K562 (cell line): ENCODE data around the gene USP22. TPM values are rescaled to one million over a fixed set of nuclear protein-coding genes. Genes with fewer than 3 reads are reported as not detected.

Experiments
- ATAC-seq: fragments of 200-7000 bp; cut with Tn5 transposase; 3 replicates; pipeline ENCODE4 v1.9.1; 2020; ENCODE audit warnings: moderate library complexity
- BruUV-seq: library from RNA; stranded (reverse); fragments of 400-500 nt; replicated peaks from 2 replicates; lab custom pipeline; 2021; lab: Mats Ljungman, UMichigan
- CTCF ChIA-PET: fragments of 300-600 bp; formaldehyde crosslinking; extraction: SDS; loops from one replicate; lab custom pipeline; 2021; ENCODE audit warnings: low intra/inter-chr PET ratio; lab: Yijun Ruan, JAX
- POLR2A ChIA-PET: fragments of 300-600, 350-650 bp; sonication (Branson Sonifier 250); formaldehyde crosslinking; extraction: SDS; loops from one replicate; lab custom pipeline; 2021; ENCODE audit warnings: antibody characterized with exemption, inconsistent platforms; lab: Yijun Ruan, JAX
- DNase-seq, 4 experiments: peaks; one replicate each; pipeline versions ENCODE4 v3.0.0 to v3.0.0-alpha.2; 2011 to 2018; ENCODE audit warnings: low spot score in 3 of 4, mixed read lengths in 3 of 4; ENCODE audit errors: extremely low read depth in 1 of 4
- FAIRE-seq: peaks from 2 replicates; lab custom pipeline; 2011; peaks lifted over from hg19 to GRCh38; lab: Jason Lieb, UNC
- H2AFZ ChIP-seq: 2 replicates; pipeline ENCODE4 v1.6.0; 2011; ENCODE audit warnings: low read depth, low read length, control low read depth, inconsistent platforms
- H3K27ac ChIP-seq: fragments of 200-600 bp; 3 replicates; pipeline ENCODE4 v1.8.0; 2011; ENCODE audit warnings: low read depth, mild to moderate bottlenecking, control low read depth, inconsistent platforms, low read length, moderate library complexity, mixed read lengths; ENCODE audit errors: extremely low read depth
- H3K27me3 ChIP-seq, 2 experiments: fragments of 300-600 bp in 1 of 2; 2 replicates in 1 of 2; 3 replicates in 1 of 2; pipeline versions ENCODE4 v1.6.0 to v1.8.0; 2011; ENCODE audit warnings: inconsistent platforms in 2 of 2, low read length in 2 of 2, mild to moderate bottlenecking in 1 of 2, mixed read lengths in 1 of 2, moderate library complexity in 1 of 2; ENCODE audit not compliant: control insufficient read depth in 2 of 2, insufficient read depth in 2 of 2
- H3K36me3 ChIP-seq: fragments of 300-600 bp; 3 replicates; pipeline ENCODE4 v1.8.0; 2011; ENCODE audit warnings: mild to moderate bottlenecking, low read length, inconsistent platforms; ENCODE audit not compliant: control insufficient read depth, insufficient read depth
- H3K4me1 ChIP-seq, 2 experiments: fragments of 200-600 bp in 1 of 2; replicated peaks in 1 of 2; 2 replicates in 1 of 2; 3 replicates in 1 of 2; pipeline versions ENCODE4 v1.5.1 to v1.8.0; 2011; ENCODE audit warnings: inconsistent platforms in 2 of 2, low read length in 2 of 2, mild to moderate bottlenecking in 1 of 2, mixed read lengths in 1 of 2, moderate library complexity in 1 of 2; ENCODE audit not compliant: control insufficient read depth in 2 of 2, insufficient read depth in 2 of 2
- H3K4me2 ChIP-seq: 2 replicates; pipeline ENCODE4 v1.6.1; 2011; ENCODE audit warnings: low read length, control low read depth, inconsistent platforms, mixed read lengths; ENCODE audit not compliant: insufficient read depth
- H3K4me3 ChIP-seq: fragments of 200-600 bp; sonication (generic), shearing (Covaris generic); 2 replicates; pipeline ENCODE4 v1.5.1; 2016; ENCODE audit warnings: control low read depth, inconsistent platforms
- H3K79me2 ChIP-seq: fragments of 200-600 bp; 3 replicates; pipeline ENCODE4 v1.8.0; 2011; ENCODE audit warnings: low read length, inconsistent platforms; ENCODE audit not compliant: control insufficient read depth, insufficient read depth
- H3K9ac ChIP-seq, 2 experiments: 2 replicates each; pipeline versions ENCODE4 v1.6.0 to v1.6.1; 2011; ENCODE audit warnings: low read depth in 2 of 2, low read length in 2 of 2, control low read depth in 1 of 2, inconsistent platforms in 1 of 2, mild to moderate bottlenecking in 1 of 2, mixed read lengths in 1 of 2; ENCODE audit not compliant: insufficient read depth in 1 of 2
- H3K9me1 ChIP-seq: one replicate; pipeline ENCODE4 v1.6.0; 2011; ENCODE audit warnings: inconsistent platforms, mild to moderate bottlenecking, low read length, moderate library complexity; ENCODE audit not compliant: control insufficient read depth, insufficient read depth
- H3K9me3 ChIP-seq: replicated peaks from 2 replicates; pipeline ENCODE4 v1.5.1; 2011; ENCODE audit warnings: low read depth, low read length, inconsistent platforms; ENCODE audit not compliant: control insufficient read depth, insufficient read depth
- H4K20me1 ChIP-seq: replicated peaks from 2 replicates; pipeline ENCODE4 v1.6.1; 2011; ENCODE audit warnings: low read length, inconsistent platforms, mixed read lengths; ENCODE audit not compliant: control insufficient read depth, insufficient read depth
- CBFA2T3 ChIP-seq: fragments of 450-650 bp; IDR thresholded peaks from 2 replicates; pipeline ENCODE4 v1.6.1; 2017
- CC2D1A ChIP-seq: fragments of 450-650 bp; IDR thresholded peaks from 2 replicates; pipeline ENCODE4 v1.6.1; 2017; ENCODE audit warnings: mild to moderate bottlenecking
- DACH1 ChIP-seq: fragments of 450-650 bp; IDR thresholded peaks from 2 replicates; pipeline ENCODE4 v1.6.1; 2018; ENCODE audit not compliant: partially characterized antibody
- EP300 ChIP-seq: IDR thresholded peaks from 2 replicates; pipeline ENCODE4 v1.6.1; 2012; ENCODE audit warnings: low read length, improper control_type of control experiment
- FOS ChIP-seq: IDR thresholded peaks from 3 replicates; pipeline ENCODE4 v1.6.1; 2011; ENCODE audit not compliant: insufficient read length; ENCODE audit errors: extremely low read depth
- GATA2 ChIP-seq: sonication (generic); formaldehyde crosslinking; IDR thresholded peaks from 2 replicates; pipeline ENCODE4 v1.4.0; 2020; ENCODE audit warnings: mild to moderate bottlenecking, missing genetic modification reagents
- GMEB1 ChIP-seq: fragments of 250-450 bp; sonication (Bioruptor Pico); IDR thresholded peaks from 2 replicates; pipeline ENCODE4 v1.4.0; 2020; ENCODE audit warnings: mild to moderate bottlenecking
- GTF2E2 ChIP-seq: fragments of 200-800 bp; sonication (Bioruptor generic); IDR thresholded peaks from 2 replicates; pipeline ENCODE4 v1.6.1; 2016; ENCODE audit warnings: missing genetic modification characterization, missing compliant biosample characterization
- MEIS2 ChIP-seq: fragments of 450-650 bp; IDR thresholded peaks from 2 replicates; pipeline ENCODE4 v1.6.1; 2014; ENCODE audit warnings: mild to moderate bottlenecking; ENCODE audit not compliant: partially characterized antibody
- RB1 ChIP-seq: fragments of 450-650 bp; IDR thresholded peaks from 2 replicates; pipeline ENCODE4 v1.6.1; 2017; ENCODE audit warnings: low read depth, mild to moderate bottlenecking
- ZNF79 ChIP-seq: fragments of 250-450 bp; sonication (Bioruptor Pico); IDR thresholded peaks from 2 replicates; pipeline ENCODE4 v1.4.0; 2020; ENCODE audit warnings: low read depth, mild to moderate bottlenecking, moderate library complexity
- WGBS: fragments of 100-300 bp; shearing (Covaris generic); methylation state at CpG from one replicate; pipeline ENCODE4 v1.1.6; 2016; ENCODE audit warnings: low coverage, mixed read lengths; ENCODE audit not compliant: insufficient coverage; ENCODE audit errors: missing lambda C conversion rate; 5-methylcytosine and 5-hydroxymethylcytosine counted together
- in situ Hi-C: fragments of 300-500 bp; cut with MboI; formaldehyde crosslinking; loops from 4 replicates; pipeline ENCODE4 v1.15.0; 2018; ENCODE audit warnings: inconsistent platforms, mixed read lengths
- intact Hi-C: fragments of 100-400 bp; cut with micrococcal nuclease; formaldehyde crosslinking; loops from 2 replicates; pipeline ENCODE4 v1.14.2; 2022
- polyA plus RNA-seq, 8 experiments: library from polyadenylated mRNA; depleted of rRNA in 4 of 8; stranded (reverse) in 5 of 8; unstranded in 3 of 8; fragments of >200 nt; fragmentation: Nextera tagmentation in 2 of 8; fragmentation: Illumina TruSeq in 1 of 8; extraction: Ambion mirVana in 2 of 8; extraction: Trizol in 1 of 8; gene quantifications; 2 replicates each; pipeline versions ENCODE4 v1.2.1 to v1.2.3, GENCODE V29; 2011 to 2014; ENCODE audit warnings: inconsistent platforms in 1 of 8, missing spikeins in 1 of 8
- total RNA-seq, 7 experiments: library from RNA; depleted of rRNA in 6 of 7; stranded (reverse); fragments of >200 nt in 6 of 7; fragmentation: Illumina TruSeq in 2 of 7; extraction: Trizol in 2 of 7; gene quantifications; 2 replicates each; pipeline versions ENCODE4 v1.2.1 to v1.2.3, GENCODE V29; 2011 to 2021; ENCODE audit warnings: low replicate concordance in 1 of 7

The USP22 gene
- total and polyA plus RNA-seq, 9 of the 15 experiments (the other 6 are each of a cell fraction or from before 2014, with no cell fraction given), result 6.5 to 113 (median 58.9) TPM

- no TSS peak for BruUV-seq
- H3K79me2 ChIP-seq, result no peaks in the 10 kb centered on the region
- POLR2A ChIA-PET, result interaction anchor here (1.0 to 1.1 kb wide), 2 partner anchors 9 to 14 kb away, joined by 3 read pairs; no protein-coding TSS in a partner anchor
- no peak for ATAC-seq
- no peaks in the 10 kb centered on the region for H3K9me3 ChIP-seq
- in situ Hi-C loops, result no loop called here
- H3K36me3 ChIP-seq, result no peaks in the 10 kb centered on the region
- H3K4me3 ChIP-seq, result no peak overlapping the region
- H3K27me3 ChIP-seq, result no peaks in the 10 kb centered on the region
- CTCF ChIA-PET, result no interaction called here
- H3K9me1 ChIP-seq, result no peaks in the 10 kb centered on the region
- no peak overlapping the region for H3K4me2 ChIP-seq
- TF ChIP-seq CBFA2T3 (no peak), CC2D1A (no peak), GMEB1 (CRISPR knock-in tag) (no peak), ZNF79 (CRISPR knock-in tag) (no peak), DACH1 (no peak), RB1 (no peak), FOS (no peak), EP300 (no peak), GTF2E2 (tag) (no peak), MEIS2 (no peak), GATA2 (CRISPR knock-in tag) (no peak)
- H4K20me1 ChIP-seq, result no peaks in the 10 kb centered on the region
- intact Hi-C loops, result no loop called here
- no peak overlapping the region for H2AFZ ChIP-seq
- 83% methylated on average over 13 of the region's 32 CpGs for WGBS
- H3K4me1 ChIP-seq, result peaks cover 0 to 3% of the 10 kb centered on the region in 2 experiments; a peak in 1 of 5 replicates
- no peak overlapping the region for H3K9ac ChIP-seq
- H3K27ac ChIP-seq, result no peak overlapping the region
- DNase-seq, result no peak
- no peak for FAIRE-seq
These were observed 42.9 kb upstream of the USP22 start for GRCh38 chr17:21085707-21086106.
